HL-60 (cell line): ENCODE results near the gene SP100.

Experiments used
- GABPA ChIP-seq: IDR thresholded peaks from 2 replicates; pipeline ENCODE4 v1.6.1; 2012; ENCODE audit warnings: low read depth
- POLR2AphosphoS5 ChIP-seq: IDR thresholded peaks from 2 replicates; pipeline ENCODE4 v1.6.1; 2012; ENCODE audit warnings: low read depth
- REST ChIP-seq: IDR thresholded peaks from 2 replicates; pipeline ENCODE4 v1.6.1; 2012; ENCODE audit warnings: low read depth; ENCODE audit not compliant: insufficient replicate concordance
- SPI1 ChIP-seq: IDR thresholded peaks from 2 replicates; pipeline ENCODE4 v1.6.1; 2012; ENCODE audit warnings: low read depth, mild to moderate bottlenecking, borderline replicate concordance
- TF ChIP-seq, protein P1 (sequence below): IDR thresholded peaks from one replicate; pipeline ENCODE4 v1.5.1; 2011; ENCODE audit warnings: low read length, control low read depth, inconsistent platforms; ENCODE audit not compliant: insufficient read depth

- TF ChIP-seq, protein P1, sequence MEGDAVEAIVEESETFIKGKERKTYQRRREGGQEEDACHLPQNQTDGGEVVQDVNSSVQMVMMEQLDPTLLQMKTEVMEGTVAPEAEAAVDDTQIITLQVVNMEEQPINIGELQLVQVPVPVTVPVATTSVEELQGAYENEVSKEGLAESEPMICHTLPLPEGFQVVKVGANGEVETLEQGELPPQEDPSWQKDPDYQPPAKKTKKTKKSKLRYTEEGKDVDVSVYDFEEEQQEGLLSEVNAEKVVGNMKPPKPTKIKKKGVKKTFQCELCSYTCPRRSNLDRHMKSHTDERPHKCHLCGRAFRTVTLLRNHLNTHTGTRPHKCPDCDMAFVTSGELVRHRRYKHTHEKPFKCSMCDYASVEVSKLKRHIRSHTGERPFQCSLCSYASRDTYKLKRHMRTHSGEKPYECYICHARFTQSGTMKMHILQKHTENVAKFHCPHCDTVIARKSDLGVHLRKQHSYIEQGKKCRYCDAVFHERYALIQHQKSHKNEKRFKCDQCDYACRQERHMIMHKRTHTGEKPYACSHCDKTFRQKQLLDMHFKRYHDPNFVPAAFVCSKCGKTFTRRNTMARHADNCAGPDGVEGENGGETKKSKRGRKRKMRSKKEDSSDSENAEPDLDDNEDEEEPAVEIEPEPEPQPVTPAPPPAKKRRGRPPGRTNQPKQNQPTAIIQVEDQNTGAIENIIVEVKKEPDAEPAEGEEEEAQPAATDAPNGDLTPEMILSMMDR = no peak
- TF ChIP-seq POLR2AphosphoS5 (no peak), SPI1 (no peak), REST (no peak), GABPA (no peak)
Measured at GRCh38 chr2:230394301-230394700, 21.7 kb upstream of the SP100 start.
